ENCODE results near the gene ROMO1. TPM values are rescaled to one million over a fixed set of nuclear protein-coding genes. Genes with fewer than 3 reads are reported as not detected.
A peak's percentile ranks its signal among the peaks of the same experiment; 100 is the strongest.

ROMO1 gene
- total RNA-seq, 1 donor, result 124 TPM

- peak overlapping the region; percentile 11 for H3K4me2 ChIP-seq (ENCODE audit: insufficient read depth, low read length)
- H3K4me3 ChIP-seq (ENCODE audit: insufficient read depth, low read length), result no peak overlapping the region
These were observed 31.6 kb downstream of the ROMO1 start for GRCh38 chr20:35730583-35731468.

DNA sequence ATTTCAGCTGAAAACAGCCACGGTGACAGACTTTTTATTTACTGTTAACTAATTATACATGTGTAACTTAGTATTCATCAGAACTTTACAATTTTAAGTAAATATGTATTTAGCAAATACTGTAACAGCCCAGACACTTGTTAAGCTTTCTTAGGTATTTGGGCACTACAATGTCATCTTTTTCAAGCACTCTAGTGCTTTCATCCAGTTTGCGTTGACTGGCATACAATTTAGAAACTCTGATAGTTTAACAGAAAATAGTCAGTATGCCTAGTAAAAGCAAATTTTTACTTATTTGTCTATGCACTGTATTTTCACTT lies 32.2 kb downstream of the ROMO1 start:
- Histone ChIP-seq H3K27ac (ENCODE audit: low read depth, low read length) (peak overlapping the region; percentile 0), H3K27me3 (ENCODE audit: insufficient read depth, low read length) (no peaks in the 10 kb centered on the region), H3K4me2 (ENCODE audit: insufficient read depth, low read length) (peak overlapping the region; percentile 11), H3K9me3 (ENCODE audit: low read depth, low read length) (no peaks in the 10 kb centered on the region), H3K4me1 (ENCODE audit: insufficient read depth, low read length) (peaks cover 41% of the 10 kb centered on the region), H2AFZ (ENCODE audit: low read length) (no peak overlapping the region), H4K20me1 (ENCODE audit: insufficient read depth, low read length) (peaks cover 81% of the 10 kb centered on the region), H3K4me3 (ENCODE audit: insufficient read depth, low read length) (no peak overlapping the region), H3K36me3 (ENCODE audit: insufficient read depth, low read length) (peaks cover 97% of the 10 kb centered on the region), H3K79me2 (ENCODE audit: insufficient read depth, low read length) (peaks cover 97% of the 10 kb centered on the region)
- TF ChIP-seq, protein P1, sequence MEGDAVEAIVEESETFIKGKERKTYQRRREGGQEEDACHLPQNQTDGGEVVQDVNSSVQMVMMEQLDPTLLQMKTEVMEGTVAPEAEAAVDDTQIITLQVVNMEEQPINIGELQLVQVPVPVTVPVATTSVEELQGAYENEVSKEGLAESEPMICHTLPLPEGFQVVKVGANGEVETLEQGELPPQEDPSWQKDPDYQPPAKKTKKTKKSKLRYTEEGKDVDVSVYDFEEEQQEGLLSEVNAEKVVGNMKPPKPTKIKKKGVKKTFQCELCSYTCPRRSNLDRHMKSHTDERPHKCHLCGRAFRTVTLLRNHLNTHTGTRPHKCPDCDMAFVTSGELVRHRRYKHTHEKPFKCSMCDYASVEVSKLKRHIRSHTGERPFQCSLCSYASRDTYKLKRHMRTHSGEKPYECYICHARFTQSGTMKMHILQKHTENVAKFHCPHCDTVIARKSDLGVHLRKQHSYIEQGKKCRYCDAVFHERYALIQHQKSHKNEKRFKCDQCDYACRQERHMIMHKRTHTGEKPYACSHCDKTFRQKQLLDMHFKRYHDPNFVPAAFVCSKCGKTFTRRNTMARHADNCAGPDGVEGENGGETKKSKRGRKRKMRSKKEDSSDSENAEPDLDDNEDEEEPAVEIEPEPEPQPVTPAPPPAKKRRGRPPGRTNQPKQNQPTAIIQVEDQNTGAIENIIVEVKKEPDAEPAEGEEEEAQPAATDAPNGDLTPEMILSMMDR (IDR thresholded peaks at IDR 0.05; ENCODE audit: extremely low read depth, low read depth, low read length), result no peak
- no peak for DNase-seq (ENCODE audit: insufficient read length, low spot score, missing footprints)

More at GRCh38 chr20:35730583-35731468, 31.6 kb downstream of the ROMO1 start:
- Histone ChIP-seq H3K36me3 (ENCODE audit: insufficient read depth, low read length) (peaks cover 95% of the 10 kb centered on the region), H3K27me3 (ENCODE audit: insufficient read depth, low read length) (no peaks in the 10 kb centered on the region), H4K20me1 (ENCODE audit: insufficient read depth, low read length) (peaks cover 77% of the 10 kb centered on the region), H3K79me2 (ENCODE audit: insufficient read depth, low read length) (peaks cover 97% of the 10 kb centered on the region), H3K4me1 (ENCODE audit: insufficient read depth, low read length) (peaks cover 35% of the 10 kb centered on the region), H2AFZ (ENCODE audit: low read length) (no peak overlapping the region), H3K27ac (ENCODE audit: low read depth, low read length) (no peak overlapping the region), H3K9me3 (ENCODE audit: low read depth, low read length) (no peaks in the 10 kb centered on the region)
- DNase-seq (ENCODE audit: insufficient read length, low spot score, missing footprints), result no peak
- TF ChIP-seq, protein P1 (IDR thresholded peaks at IDR 0.05; ENCODE audit: extremely low read depth, low read depth, low read length), result no peak

- Histone ChIP-seq H3K4me1 (ENCODE audit: insufficient read depth, low read length) (peaks cover 42% of the 10 kb centered on the region), H3K27ac (ENCODE audit: low read depth, low read length) (peak overlapping the region; percentile 0), H4K20me1 (ENCODE audit: insufficient read depth, low read length) (peaks cover 78% of the 10 kb centered on the region), H3K4me2 (ENCODE audit: insufficient read depth, low read length) (peak overlapping the region; percentile 7), H3K79me2 (ENCODE audit: insufficient read depth, low read length) (peaks cover 97% of the 10 kb centered on the region), H3K9me3 (ENCODE audit: low read depth, low read length) (no peaks in the 10 kb centered on the region), H3K4me3 (ENCODE audit: insufficient read depth, low read length) (no peak overlapping the region), H3K36me3 (ENCODE audit: insufficient read depth, low read length) (peaks cover 96% of the 10 kb centered on the region), H2AFZ (ENCODE audit: low read length) (no peak overlapping the region), H3K27me3 (ENCODE audit: insufficient read depth, low read length) (no peaks in the 10 kb centered on the region)
- DNase-seq (ENCODE audit: insufficient read length, low spot score, missing footprints), result no peak
- TF ChIP-seq, protein P1 (IDR thresholded peaks at IDR 0.05; ENCODE audit: extremely low read depth, low read depth, low read length), result no peak
These were observed 32.8 kb downstream of the ROMO1 start for GRCh38 chr20:35731862-35732643.

- peaks cover 99% of the 10 kb centered on the region for H3K79me2 ChIP-seq (ENCODE audit: insufficient read depth, low read length)
- peaks cover 78% of the 10 kb centered on the region for H4K20me1 ChIP-seq (ENCODE audit: insufficient read depth, low read length)
- peaks cover 96% of the 10 kb centered on the region for H3K36me3 ChIP-seq (ENCODE audit: insufficient read depth, low read length)
- peaks cover 42% of the 10 kb centered on the region for H3K4me1 ChIP-seq (ENCODE audit: insufficient read depth, low read length)
- H3K4me2 ChIP-seq (ENCODE audit: insufficient read depth, low read length), result peak overlapping the region; percentile 7
- peak overlapping the region; percentile 0 for H3K27ac ChIP-seq (ENCODE audit: low read depth, low read length)
- no peaks in the 10 kb centered on the region for H3K9me3 ChIP-seq (ENCODE audit: low read depth, low read length)
- no peak for DNase-seq (ENCODE audit: insufficient read length, low spot score, missing footprints)
- no peak overlapping the region for H3K4me3 ChIP-seq (ENCODE audit: insufficient read depth, low read length)
- no peak overlapping the region for H2AFZ ChIP-seq (ENCODE audit: low read length)
- TF ChIP-seq, protein P1 (IDR thresholded peaks at IDR 0.05; ENCODE audit: extremely low read depth, low read depth, low read length), result no peak
- no peaks in the 10 kb centered on the region for H3K27me3 ChIP-seq (ENCODE audit: insufficient read depth, low read length)
These were observed 33.4 kb downstream of the ROMO1 start for GRCh38 chr20:35732644-35732982.

All from osteoblast (primary cell).